IgD-negative memory B cell (primary cell): ENCODE measurements around the gene SLC35G3. TPM values are rescaled to one million over a fixed set of nuclear protein-coding genes. Genes with fewer than 3 reads are reported as not detected.

ENCODE experiments used
- H3K27ac Mint-ChIP-seq, 3 donors: one replicate each; pipeline ENCODE4 v1.8.0; 2020 to 2022; ENCODE audit warnings: mild to moderate bottlenecking in 3 of 3, mixed read lengths in 3 of 3, moderate library complexity in 1 of 3
- H3K27me3 Mint-ChIP-seq: one replicate; pipeline ENCODE4 v1.8.0; 2021; ENCODE audit warnings: mixed read lengths
- H3K36me3 Mint-ChIP-seq: one replicate; pipeline ENCODE4 v1.8.0; 2020; ENCODE audit warnings: mild to moderate bottlenecking, mixed read lengths
- H3K4me1 Mint-ChIP-seq, 3 donors: one replicate each; pipeline ENCODE4 v1.8.0; 2020 to 2022; ENCODE audit warnings: mixed read lengths in 3 of 3, mild to moderate bottlenecking in 1 of 3
- H3K4me3 Mint-ChIP-seq, 4 donors: one replicate each; pipeline ENCODE4 v1.8.0; 2020 to 2022; ENCODE audit warnings: mild to moderate bottlenecking in 4 of 4, mixed read lengths in 4 of 4, moderate library complexity in 3 of 4
- H3K9me3 Mint-ChIP-seq, 3 donors: one replicate each; pipeline ENCODE4 v1.8.0; 2020 to 2021; ENCODE audit warnings: mixed read lengths in 3 of 3, mild to moderate bottlenecking in 1 of 3
- polyA plus RNA-seq: library from polyadenylated mRNA; unstranded; fragments of 300-500 nt; fragmentation: Illumina TruSeq; gene quantifications from one replicate; pipeline ENCODE4 v1.2.3, GENCODE V29; 2021

The SLC35G3 gene
- polyA plus RNA-seq, 1 donor from 2014 or later: not detected

DNA sequence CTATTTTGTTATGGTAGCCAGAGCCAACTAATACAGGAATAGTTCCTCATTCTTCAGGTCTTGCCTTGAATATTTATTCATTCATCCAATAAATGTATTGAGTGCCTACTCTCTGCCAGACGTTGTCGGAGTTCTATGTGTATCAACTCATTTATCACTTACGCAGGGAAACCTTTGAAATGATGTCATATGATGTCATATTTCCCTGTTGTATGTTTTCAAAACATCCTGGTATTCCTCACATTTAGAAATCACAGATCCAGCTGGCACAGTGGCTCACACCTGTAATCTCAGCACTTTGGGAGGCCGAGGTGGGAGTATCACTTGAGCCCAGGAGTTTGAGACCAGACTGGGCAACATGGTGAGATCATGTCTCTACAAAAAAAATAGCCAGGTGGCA is 49.4 kb downstream of the SLC35G3 start:
- H3K27ac Mint-ChIP-seq: no peak overlapping the region
- H3K36me3 Mint-ChIP-seq: no peaks in the 10 kb centered on the region
- H3K4me3 Mint-ChIP-seq: peak overlapping the region in 1 of 4 donors; percentile 49
- H3K9me3 Mint-ChIP-seq: no peaks in the 10 kb centered on the region
- H3K4me1 Mint-ChIP-seq: peaks cover 4 to 6% (median 6%) of the 10 kb centered on the region in 3 donors
- peaks cover 7% of the 10 kb centered on the region for H3K27me3 Mint-ChIP-seq

Other genes with a start within 250 kb of the SLC35G3 start
- 2.8 TPM for gene CCT6B, start 232.9 kb downstream of the SLC35G3 start, polyA plus RNA-seq
- gene ZNF830, start 232.9 kb downstream of the SLC35G3 start, polyA plus RNA-seq: 22.7 TPM
- gene LIG3, start 213.9 kb downstream of the SLC35G3 start, polyA plus RNA-seq: 15.2 TPM
- gene RFFL, start 130.7 kb downstream of the SLC35G3 start, polyA plus RNA-seq: 28.9 TPM
- 14.3 TPM for gene RAD51D, start 74.5 kb downstream of the SLC35G3 start, polyA plus RNA-seq
- gene FNDC8, start 72.8 kb downstream of the SLC35G3 start, polyA plus RNA-seq: not detected
- gene NLE1, start 52.1 kb downstream of the SLC35G3 start, polyA plus RNA-seq: 6.0 TPM
- gene UNC45B, start 46.6 kb downstream of the SLC35G3 start, polyA plus RNA-seq: not detected
- 8.9 TPM for gene SLFN5, start 48.7 kb upstream of the SLC35G3 start, polyA plus RNA-seq
- gene SLFN11, start 179.2 kb upstream of the SLC35G3 start, polyA plus RNA-seq: 11.2 TPM
- 2.4 TPM for gene SLFN12, start 238.1 kb upstream of the SLC35G3 start, polyA plus RNA-seq